Activated CD4-positive, CD25-positive, alpha-beta regulatory T cell treated with anti-CD3 and anti-CD28 coated beads, Interleukin-2, amount 50 U/mL, for 72 hours (primary cell): ENCODE data around the gene NRP2.

Source experiments
- DNase-seq: peaks from one replicate; pipeline ENCODE4 v3.0.0; 2021

The NRP2 gene

GRCh38 chr2:205660521-205661124 is 21.7 kb upstream of the NRP2 start:
- no peak for DNase-seq

- no peak for DNase-seq
Measured at GRCh38 chr2:205661281-205661680, 21.0 kb upstream of the NRP2 start.

- no peak for DNase-seq
Measured at GRCh38 chr2:205662206-205662965, 19.9 kb upstream of the NRP2 start.

- no peak for DNase-seq
Measured at GRCh38 chr2:205665791-205666190, 16.5 kb upstream of the NRP2 start.

- DNase-seq, result no peak
Measured at GRCh38 chr2:205670292-205670691, 12.0 kb upstream of the NRP2 start.

- no peak for DNase-seq
Measured at GRCh38 chr2:205673312-205673711, 9.0 kb upstream of the NRP2 start.

GRCh38 chr2:205675861-205676516 is 6.3 kb upstream of the NRP2 start:
- no peak for DNase-seq

GRCh38 chr2:205678541-205679142 is 3.7 kb upstream of the NRP2 start:
- DNase-seq, result no peak

- no peak for DNase-seq
Measured at GRCh38 chr2:205679410-205680009, 2.8 kb upstream of the NRP2 start.

- DNase-seq, result no peak
Measured at GRCh38 chr2:205680067-205680466, 2.2 kb upstream of the NRP2 start.

- DNase-seq, result no peak
Measured at GRCh38 chr2:205680903-205681302, 1.4 kb upstream of the NRP2 start.

GRCh38 chr2:205681401-205682238 is 681 bp upstream of the NRP2 start:
- DNase-seq, result no peak

GRCh38 chr2:205682971-205683501 is 735 bp downstream of the NRP2 start:
- DNase-seq, result no peak

GRCh38 chr2:205683502-205684367 is 1.4 kb downstream of the NRP2 start:
- DNase-seq, result no peak

- DNase-seq, result no peak
Measured at GRCh38 chr2:205684871-205685313, 2.6 kb downstream of the NRP2 start.

- no peak for DNase-seq
Measured at GRCh38 chr2:205685314-205686055, 3.2 kb downstream of the NRP2 start.

- DNase-seq, result no peak
Measured at GRCh38 chr2:205686056-205686782, 3.9 kb downstream of the NRP2 start.

GRCh38 chr2:205686783-205687640 is 4.7 kb downstream of the NRP2 start:
- no peak for DNase-seq

- no peak for DNase-seq
Measured at GRCh38 chr2:205687641-205687956, 5.3 kb downstream of the NRP2 start.
